NOMO-1 treated with dmso at 0.1 percent for 144 hours (cell line): Measurements from ENCODE around the gene CFL1.
"Not testable (repeated sequence)": the region's sequence is repeated elsewhere in the genome, so short reads cannot be mapped to it uniquely, and the experiment has no call there.

Experiments used
- DNase-seq: peaks from one replicate; lab custom pipeline; 2025; ENCODE audit not compliant: unreplicated experiment; lab: John Stamatoyannopoulos, UW

The CFL1 gene

GRCh38 chr11:65844231-65844872 lies 13.6 kb downstream of the CFL1 start:
- no peak for DNase-seq

GRCh38 chr11:65843811-65844210 lies 14.2 kb downstream of the CFL1 start:
- no peak for DNase-seq

GRCh38 chr11:65842144-65842543 lies 15.8 kb downstream of the CFL1 start:
- DNase-seq = no peak

GRCh38 chr11:65834202-65834601 lies 23.8 kb downstream of the CFL1 start:
- DNase-seq = no peak

GRCh38 chr11:65833297-65834030 lies 24.5 kb downstream of the CFL1 start, which contains the start of gene SNX32:
Gene SNX32 (plus strand): TSS chr11:65833963. CDS start chr11:65834066, 103 bp downstream.
- peak; percentile 88 for DNase-seq

GRCh38 chr11:65832231-65832630 lies 25.7 kb downstream of the CFL1 start:
- not testable (repeated sequence) for DNase-seq

GRCh38 chr11:65829459-65829858 lies 28.5 kb downstream of the CFL1 start:
- DNase-seq = no peak

GRCh38 chr11:65826984-65827735 lies 30.8 kb downstream of the CFL1 start:
- no peak for DNase-seq

- no peak for DNase-seq
Measured at GRCh38 chr11:65822776-65823528, 35.0 kb downstream of the CFL1 start.

- DNase-seq = no peak
Measured at GRCh38 chr11:65821107-65821506, 36.9 kb downstream of the CFL1 start.

GRCh38 chr11:65817835-65818680 lies 39.9 kb downstream of the CFL1 start:
- peak; percentile 86 for DNase-seq

GRCh38 chr11:65817312-65817834 lies 40.6 kb downstream of the CFL1 start:
- no peak for DNase-seq

- DNase-seq = no peak
Measured at GRCh38 chr11:65816696-65817095, 41.3 kb downstream of the CFL1 start.

- DNase-seq = no peak
Measured at GRCh38 chr11:65814986-65815565, 42.9 kb downstream of the CFL1 start.

- peak; percentile 75 for DNase-seq
Measured at GRCh38 chr11:65814131-65814985, 43.6 kb downstream of the CFL1 start.

- no peak for DNase-seq
Measured at GRCh38 chr11:65811764-65812475, 46.1 kb downstream of the CFL1 start.

- DNase-seq = peak; percentile 26
Measured at GRCh38 chr11:65810046-65810868, 47.7 kb downstream of the CFL1 start.
